Measurements from ENCODE around the gene MAGEB17.
"Not testable (repeated sequence)": the region's sequence is repeated elsewhere in the genome, so short reads cannot be mapped to it uniquely, and the experiment has no call there.

MAGEB17 gene

GRCh38 chrX:16145093-16145492 is 22.2 kb upstream of the MAGEB17 start:
- not testable (repeated sequence) for H3K9ac ChIP-seq (ENCODE audit: low read length); H3K4me2 ChIP-seq (ENCODE audit: low read length); H3K27me3 ChIP-seq (ENCODE audit: insufficient read depth, low read length, poor library complexity); H3K4me1 ChIP-seq (ENCODE audit: control insufficient read depth, low read depth, low read length); H3K36me3 ChIP-seq (ENCODE audit: control insufficient read depth, insufficient read depth, low read length); H3K79me1 ChIP-seq (ENCODE audit: low read length); H2BK15ac ChIP-seq (replicated peaks; ENCODE audit: low read depth); H4K8ac ChIP-seq (ENCODE audit: low read depth, low read length); H2BK120ac ChIP-seq (ENCODE audit: low read depth, low read length); H2AK5ac ChIP-seq (ENCODE audit: low read length); DNase-seq; H3K18ac ChIP-seq (ENCODE audit: low read length); H3K23ac ChIP-seq (ENCODE audit: low read length); H3K4ac ChIP-seq (ENCODE audit: low read depth, low read length); H3K79me2 ChIP-seq (ENCODE audit: control insufficient read depth, insufficient read depth, low read length); H2BK5ac ChIP-seq (ENCODE audit: low read length); H3K56ac ChIP-seq (ENCODE audit: low read length); H3K27ac ChIP-seq (ENCODE audit: low read depth, low read length); H3K4me3 ChIP-seq (ENCODE audit: low read length); H4K5ac ChIP-seq (ENCODE audit: low read length)
- WGBS (ENCODE audit: extremely low coverage, insufficient coverage, low lambda C conversion rate), result no CpG with 5 or more reads among the region's 1 CpG

GRCh38 chrX:16145656-16146055 is 21.6 kb upstream of the MAGEB17 start:
- no peaks in the 10 kb centered on the region for H3K79me2 ChIP-seq (ENCODE audit: control insufficient read depth, insufficient read depth, low read length)
- no peak overlapping the region for H2BK5ac ChIP-seq (ENCODE audit: low read length)
- no peak overlapping the region for H4K8ac ChIP-seq (ENCODE audit: low read depth, low read length)
- no peaks in the 10 kb centered on the region for H3K79me1 ChIP-seq (ENCODE audit: low read length)
- no peaks in the 10 kb centered on the region for H3K36me3 ChIP-seq (ENCODE audit: control insufficient read depth, insufficient read depth, low read length)
- no peak overlapping the region for H2AK5ac ChIP-seq (ENCODE audit: low read length)
- H3K4ac ChIP-seq (ENCODE audit: low read depth, low read length), result no peak overlapping the region
- no peaks in the 10 kb centered on the region for H3K4me1 ChIP-seq (ENCODE audit: control insufficient read depth, low read depth, low read length)
- no peak overlapping the region for H2BK15ac ChIP-seq (replicated peaks; ENCODE audit: low read depth)
- no peak for DNase-seq
- H3K27me3 ChIP-seq (ENCODE audit: insufficient read depth, low read length, poor library complexity), result no peaks in the 10 kb centered on the region
- no peak overlapping the region for H3K4me2 ChIP-seq (ENCODE audit: low read length)
- no peak overlapping the region for H3K27ac ChIP-seq (ENCODE audit: low read depth, low read length)
- H2BK120ac ChIP-seq (ENCODE audit: low read depth, low read length), result no peak overlapping the region
- no peak overlapping the region for H4K5ac ChIP-seq (ENCODE audit: low read length)
- no peak overlapping the region for H3K56ac ChIP-seq (ENCODE audit: low read length)
- no peak overlapping the region for H3K9ac ChIP-seq (ENCODE audit: low read length)
- no peak overlapping the region for H3K4me3 ChIP-seq (ENCODE audit: low read length)
- no peak overlapping the region for H3K18ac ChIP-seq (ENCODE audit: low read length)
- H3K23ac ChIP-seq (ENCODE audit: low read length), result no peak overlapping the region

GRCh38 chrX:16148896-16149295 is 18.4 kb upstream of the MAGEB17 start:
- H3K4me1 ChIP-seq (ENCODE audit: control insufficient read depth, low read depth, low read length), result no peaks in the 10 kb centered on the region
- H3K27me3 ChIP-seq (ENCODE audit: insufficient read depth, low read length, poor library complexity), result no peaks in the 10 kb centered on the region
- peaks cover 2% of the 10 kb centered on the region for H3K36me3 ChIP-seq (ENCODE audit: control insufficient read depth, insufficient read depth, low read length)
- no peak overlapping the region for H3K56ac ChIP-seq (ENCODE audit: low read length)
- no peak overlapping the region for H2BK5ac ChIP-seq (ENCODE audit: low read length)
- no peak overlapping the region for H3K23ac ChIP-seq (ENCODE audit: low read length)
- no peak overlapping the region for H3K27ac ChIP-seq (ENCODE audit: low read depth, low read length)
- H3K18ac ChIP-seq (ENCODE audit: low read length), result peak overlapping the region; percentile 10
- H3K9ac ChIP-seq (ENCODE audit: low read length), result no peak overlapping the region
- no peak overlapping the region for H4K8ac ChIP-seq (ENCODE audit: low read depth, low read length)
- DNase-seq, result no peak
- no peak overlapping the region for H2BK120ac ChIP-seq (ENCODE audit: low read depth, low read length)
- no peak overlapping the region for H3K4ac ChIP-seq (ENCODE audit: low read depth, low read length)
- no peak overlapping the region for H2BK15ac ChIP-seq (replicated peaks; ENCODE audit: low read depth)
- no peak overlapping the region for H2AK5ac ChIP-seq (ENCODE audit: low read length)
- no peak overlapping the region for H3K4me3 ChIP-seq (ENCODE audit: low read length)
- no CpG with 5 or more reads among the region's 3 CpGs for WGBS (ENCODE audit: extremely low coverage, insufficient coverage, low lambda C conversion rate)
- H3K4me2 ChIP-seq (ENCODE audit: low read length), result no peak overlapping the region
- no peak overlapping the region for H4K5ac ChIP-seq (ENCODE audit: low read length)
- no peaks in the 10 kb centered on the region for H3K79me1 ChIP-seq (ENCODE audit: low read length)
- H3K79me2 ChIP-seq (ENCODE audit: control insufficient read depth, insufficient read depth, low read length), result no peaks in the 10 kb centered on the region

GRCh38 chrX:16155581-16156096 is 11.6 kb upstream of the MAGEB17 start:
- Histone ChIP-seq H2BK5ac (ENCODE audit: low read length) (no peak overlapping the region), H4K8ac (ENCODE audit: low read depth, low read length) (no peak overlapping the region), H3K79me2 (ENCODE audit: control insufficient read depth, insufficient read depth, low read length) (no peaks in the 10 kb centered on the region), H3K36me3 (ENCODE audit: control insufficient read depth, insufficient read depth, low read length) (peaks cover 7% of the 10 kb centered on the region), H2AK5ac (ENCODE audit: low read length) (no peak overlapping the region), H3K27me3 (ENCODE audit: insufficient read depth, low read length, poor library complexity) (no peaks in the 10 kb centered on the region), H2BK120ac (ENCODE audit: low read depth, low read length) (no peak overlapping the region), H3K18ac (ENCODE audit: low read length) (no peak overlapping the region), H2BK15ac (replicated peaks; ENCODE audit: low read depth) (no peak overlapping the region), H3K4me2 (ENCODE audit: low read length) (no peak overlapping the region), H4K5ac (ENCODE audit: low read length) (no peak overlapping the region), H3K4ac (ENCODE audit: low read depth, low read length) (no peak overlapping the region), H3K23ac (ENCODE audit: low read length) (no peak overlapping the region), H3K56ac (ENCODE audit: low read length) (no peak overlapping the region), H3K79me1 (ENCODE audit: low read length) (no peaks in the 10 kb centered on the region), H3K4me1 (ENCODE audit: control insufficient read depth, low read depth, low read length) (no peaks in the 10 kb centered on the region), H3K27ac (ENCODE audit: low read depth, low read length) (no peak overlapping the region), H3K4me3 (ENCODE audit: low read length) (no peak overlapping the region), H3K9ac (ENCODE audit: low read length) (no peak overlapping the region)
- no peak for DNase-seq
- WGBS (ENCODE audit: extremely low coverage, insufficient coverage, low lambda C conversion rate), result no CpG with 5 or more reads among the region's 5 CpGs

- Histone ChIP-seq H2BK5ac (ENCODE audit: low read length) (no peak overlapping the region), H3K27ac (ENCODE audit: low read depth, low read length) (no peak overlapping the region), H3K18ac (ENCODE audit: low read length) (no peak overlapping the region), H3K79me1 (ENCODE audit: low read length) (no peaks in the 10 kb centered on the region), H3K79me2 (ENCODE audit: control insufficient read depth, insufficient read depth, low read length) (no peaks in the 10 kb centered on the region), H4K8ac (ENCODE audit: low read depth, low read length) (no peak overlapping the region), H3K4me2 (ENCODE audit: low read length) (no peak overlapping the region), H3K23ac (ENCODE audit: low read length) (no peak overlapping the region), H2AK5ac (ENCODE audit: low read length) (no peak overlapping the region), H2BK15ac (replicated peaks; ENCODE audit: low read depth) (no peak overlapping the region), H3K4ac (ENCODE audit: low read depth, low read length) (no peak overlapping the region), H3K36me3 (ENCODE audit: control insufficient read depth, insufficient read depth, low read length) (peaks cover 7% of the 10 kb centered on the region), H3K4me1 (ENCODE audit: control insufficient read depth, low read depth, low read length) (no peaks in the 10 kb centered on the region), H3K56ac (ENCODE audit: low read length) (no peak overlapping the region), H3K4me3 (ENCODE audit: low read length) (no peak overlapping the region), H2BK120ac (ENCODE audit: low read depth, low read length) (no peak overlapping the region), H3K27me3 (ENCODE audit: insufficient read depth, low read length, poor library complexity) (no peaks in the 10 kb centered on the region), H4K5ac (ENCODE audit: low read length) (no peak overlapping the region), H3K9ac (ENCODE audit: low read length) (no peak overlapping the region)
- 100% methylated on average over 1 of the region's 5 CpGs for WGBS (ENCODE audit: extremely low coverage, insufficient coverage, low lambda C conversion rate)
- no peak for DNase-seq
These were observed 10.5 kb upstream of the MAGEB17 start for GRCh38 chrX:16156692-16157331.

GRCh38 chrX:16160729-16161128 is 6.6 kb upstream of the MAGEB17 start:
- Histone ChIP-seq H2AK5ac (ENCODE audit: low read length) (no peak overlapping the region), H4K5ac (ENCODE audit: low read length) (no peak overlapping the region), H3K9ac (ENCODE audit: low read length) (no peak overlapping the region), H3K56ac (ENCODE audit: low read length) (no peak overlapping the region), H3K27me3 (ENCODE audit: insufficient read depth, low read length, poor library complexity) (no peaks in the 10 kb centered on the region), H3K27ac (ENCODE audit: low read depth, low read length) (peak overlapping the region; percentile 54), H3K23ac (ENCODE audit: low read length) (no peak overlapping the region), H3K79me1 (ENCODE audit: low read length) (no peaks in the 10 kb centered on the region), H3K4me1 (ENCODE audit: control insufficient read depth, low read depth, low read length) (no peaks in the 10 kb centered on the region), H3K4ac (ENCODE audit: low read depth, low read length) (no peak overlapping the region), H3K36me3 (ENCODE audit: control insufficient read depth, insufficient read depth, low read length) (peaks cover 8% of the 10 kb centered on the region), H3K4me2 (ENCODE audit: low read length) (no peak overlapping the region), H3K18ac (ENCODE audit: low read length) (no peak overlapping the region), H4K8ac (ENCODE audit: low read depth, low read length) (no peak overlapping the region), H3K4me3 (ENCODE audit: low read length) (no peak overlapping the region), H2BK5ac (ENCODE audit: low read length) (no peak overlapping the region), H2BK15ac (replicated peaks; ENCODE audit: low read depth) (no peak overlapping the region), H2BK120ac (ENCODE audit: low read depth, low read length) (no peak overlapping the region), H3K79me2 (ENCODE audit: control insufficient read depth, insufficient read depth, low read length) (no peaks in the 10 kb centered on the region)
- DNase-seq, result peak; percentile 88
- WGBS (ENCODE audit: extremely low coverage, insufficient coverage, low lambda C conversion rate), result no CpG with 5 or more reads among the region's 3 CpGs

Measured in mesendoderm (in vitro differentiated cells).